SK-N-SH treated with all-trans-retinoic acid at 6 μM for 48 hours (cell line): Measurements from ENCODE around the gene COL4A1.

Experiments used
- ATAC-seq: fragments of 200-7000 bp; cut with Tn5 transposase; 3 replicates; pipeline ENCODE4 v1.9.1; 2020; ENCODE audit warnings: mild to moderate bottlenecking, moderate library complexity
- ARNTL ChIP-seq: fragments of 450-650 bp; formaldehyde crosslinking; IDR thresholded peaks from 2 replicates; pipeline ENCODE4 v1.5.0; 2020; ENCODE audit warnings: low read depth, mild to moderate bottlenecking, moderate library complexity, borderline replicate concordance
- BACH2 ChIP-seq: fragments of 250-450 bp; sonication (Bioruptor Pico); IDR thresholded peaks from 2 replicates; pipeline ENCODE4 v1.9.0; 2021; ENCODE audit warnings: mild to moderate bottlenecking, borderline replicate concordance
- CSDC2 ChIP-seq: fragments of 250-450 bp; sonication (Bioruptor Pico); IDR thresholded peaks from 2 replicates; pipeline ENCODE4 v1.5.0; 2020; ENCODE audit warnings: mild to moderate bottlenecking, moderate library complexity
- ESRRG ChIP-seq: fragments of 250-450 bp; sonication (Bioruptor Pico); IDR thresholded peaks from 2 replicates; pipeline ENCODE4 v1.6.1; 2021; ENCODE audit warnings: mild to moderate bottlenecking
- GLIS3 ChIP-seq: fragments of 250-450 bp; sonication (Bioruptor Pico); IDR thresholded peaks from 2 replicates; pipeline ENCODE4 v1.5.0; 2020; ENCODE audit warnings: mild to moderate bottlenecking, moderate library complexity
- ISL1 ChIP-seq: fragments of 250-450 bp; sonication (Bioruptor Pico); IDR thresholded peaks from 2 replicates; pipeline ENCODE4 v2.1.2; 2022; ENCODE audit warnings: mild to moderate bottlenecking, moderate library complexity
- OSR1 ChIP-seq: fragments of 250-450 bp; sonication (Bioruptor Pico); IDR thresholded peaks from 2 replicates; pipeline ENCODE4 v1.8.0; 2022; ENCODE audit warnings: moderate library complexity, mild to moderate bottlenecking, inconsistent platforms
- PPARA ChIP-seq: fragments of 250-450 bp; sonication (Bioruptor Pico); IDR thresholded peaks from 2 replicates; pipeline ENCODE4 v1.5.0; 2020; ENCODE audit warnings: mild to moderate bottlenecking, borderline replicate concordance
- RARB ChIP-seq: fragments of 250-450 bp; sonication (Bioruptor Pico); IDR thresholded peaks from 2 replicates; pipeline ENCODE4 v1.8.0; 2021; ENCODE audit warnings: mild to moderate bottlenecking, moderate library complexity
- SNAI2 ChIP-seq: fragments of 250-450 bp; sonication (Bioruptor Pico); IDR thresholded peaks from 2 replicates; pipeline ENCODE4 v1.5.0; 2020; ENCODE audit warnings: mild to moderate bottlenecking, moderate library complexity
- TCF4 ChIP-seq: fragments of 250-450 bp; sonication (Bioruptor Pico); IDR thresholded peaks from 2 replicates; pipeline ENCODE4 v1.8.0; 2021; ENCODE audit warnings: mild to moderate bottlenecking, moderate library complexity, borderline replicate concordance
- TOX ChIP-seq: fragments of 250-450 bp; sonication (Bioruptor Pico); IDR thresholded peaks from 2 replicates; pipeline ENCODE4 v1.8.0; 2021; ENCODE audit warnings: mild to moderate bottlenecking, moderate library complexity, borderline replicate concordance
- ZC3H10 ChIP-seq: fragments of 250-450 bp; sonication (Bioruptor Pico); IDR thresholded peaks from 2 replicates; pipeline ENCODE4 v1.5.1; 2021; ENCODE audit warnings: mild to moderate bottlenecking, moderate library complexity
- ZFP3 ChIP-seq: fragments of 250-450 bp; sonication (Bioruptor Pico); IDR thresholded peaks from 2 replicates; pipeline ENCODE4 v1.5.0; 2020; ENCODE audit warnings: mild to moderate bottlenecking, moderate library complexity
- ZFP30 ChIP-seq: fragments of 450-650 bp; formaldehyde crosslinking; IDR thresholded peaks from 2 replicates; pipeline ENCODE4 v1.5.0; 2022; ENCODE audit warnings: mild to moderate bottlenecking, moderate library complexity
- ZNF565 ChIP-seq: fragments of 450-650 bp; formaldehyde crosslinking; conservative IDR thresholded peaks from 2 replicates; pipeline ENCODE4 v1.5.0; 2020; ENCODE audit warnings: low read depth, mild to moderate bottlenecking, moderate library complexity
- ZNF8 ChIP-seq: fragments of 450-650 bp; formaldehyde crosslinking; IDR thresholded peaks from 2 replicates; pipeline ENCODE4 v1.5.0; 2020; ENCODE audit warnings: mild to moderate bottlenecking, moderate library complexity
- TF ChIP-seq, protein P1 (sequence below): fragments of 250-450 bp; sonication (Bioruptor Pico); IDR thresholded peaks from 2 replicates; pipeline ENCODE4 v1.5.0; 2020; ENCODE audit warnings: mild to moderate bottlenecking, moderate library complexity
- TF ChIP-seq, protein P2 (sequence below): fragments of 250-450 bp; sonication (Bioruptor Pico); IDR thresholded peaks from 2 replicates; pipeline ENCODE4 v1.5.1; 2021; ENCODE audit warnings: mild to moderate bottlenecking, moderate library complexity
- TF ChIP-seq, protein P3 (sequence below): fragments of 250-450 bp; sonication (Bioruptor Pico); IDR thresholded peaks from 2 replicates; pipeline ENCODE4 v1.8.0; 2020; ENCODE audit warnings: mild to moderate bottlenecking, moderate library complexity, borderline replicate concordance
- TF ChIP-seq, protein P4 (sequence below): fragments of 250-450 bp; sonication (Bioruptor Pico); IDR thresholded peaks from 2 replicates; pipeline ENCODE4 v1.5.1; 2020; ENCODE audit warnings: low read depth, mild to moderate bottlenecking, moderate library complexity

Gene COL4A1

DNA sequence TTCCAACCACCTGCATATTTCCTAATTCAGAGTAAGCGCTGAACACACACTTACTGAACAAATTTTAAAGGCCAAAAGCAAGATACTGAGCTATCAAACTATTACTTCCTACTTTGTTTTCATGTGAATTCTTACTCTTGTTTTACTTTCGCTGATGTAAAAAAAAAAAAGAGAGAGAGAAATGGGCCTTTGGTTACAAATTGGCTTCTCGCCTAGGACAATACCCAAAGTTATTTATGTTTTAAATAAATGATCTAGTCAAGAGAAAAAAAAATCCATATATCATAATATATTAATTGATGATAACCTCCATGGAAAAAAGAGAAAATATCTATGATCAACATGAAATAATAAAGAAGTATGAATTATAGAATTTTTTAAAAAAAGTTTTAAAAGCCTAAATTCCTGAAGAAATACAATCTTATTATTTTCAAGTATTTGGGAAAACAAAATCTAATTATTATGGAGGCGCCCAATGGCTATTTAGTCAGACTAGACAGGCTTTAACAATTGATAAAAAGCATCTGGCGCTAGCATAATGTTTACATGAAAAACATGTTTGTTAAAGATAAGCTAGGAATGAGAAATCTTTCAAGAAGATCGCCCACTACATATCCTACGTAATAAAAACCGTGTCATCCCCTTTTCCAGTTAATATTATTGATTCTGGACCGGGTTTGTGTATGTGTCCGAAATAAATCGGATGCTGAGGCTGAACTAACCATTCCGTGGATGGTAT is 9.0 kb downstream of the COL4A1 start:
- no peak for ATAC-seq
- TF ChIP-seq ZNF565 (CRISPR knock-in tag) (no peak), SNAI2 (no peak), BACH2 (CRISPR knock-in tag) (no peak), ISL1 (CRISPR knock-in tag) (no peak), ZC3H10 (CRISPR knock-in tag) (no peak), ARNTL (CRISPR knock-in tag) (no peak), ZFP30 (CRISPR knock-in tag) (no peak), CSDC2 (CRISPR knock-in tag) (no peak), TCF4 (CRISPR knock-in tag) (no peak), TOX (CRISPR knock-in tag) (no peak), ZNF8 (no peak), ESRRG (no peak)
- TF ChIP-seq, protein P1, sequence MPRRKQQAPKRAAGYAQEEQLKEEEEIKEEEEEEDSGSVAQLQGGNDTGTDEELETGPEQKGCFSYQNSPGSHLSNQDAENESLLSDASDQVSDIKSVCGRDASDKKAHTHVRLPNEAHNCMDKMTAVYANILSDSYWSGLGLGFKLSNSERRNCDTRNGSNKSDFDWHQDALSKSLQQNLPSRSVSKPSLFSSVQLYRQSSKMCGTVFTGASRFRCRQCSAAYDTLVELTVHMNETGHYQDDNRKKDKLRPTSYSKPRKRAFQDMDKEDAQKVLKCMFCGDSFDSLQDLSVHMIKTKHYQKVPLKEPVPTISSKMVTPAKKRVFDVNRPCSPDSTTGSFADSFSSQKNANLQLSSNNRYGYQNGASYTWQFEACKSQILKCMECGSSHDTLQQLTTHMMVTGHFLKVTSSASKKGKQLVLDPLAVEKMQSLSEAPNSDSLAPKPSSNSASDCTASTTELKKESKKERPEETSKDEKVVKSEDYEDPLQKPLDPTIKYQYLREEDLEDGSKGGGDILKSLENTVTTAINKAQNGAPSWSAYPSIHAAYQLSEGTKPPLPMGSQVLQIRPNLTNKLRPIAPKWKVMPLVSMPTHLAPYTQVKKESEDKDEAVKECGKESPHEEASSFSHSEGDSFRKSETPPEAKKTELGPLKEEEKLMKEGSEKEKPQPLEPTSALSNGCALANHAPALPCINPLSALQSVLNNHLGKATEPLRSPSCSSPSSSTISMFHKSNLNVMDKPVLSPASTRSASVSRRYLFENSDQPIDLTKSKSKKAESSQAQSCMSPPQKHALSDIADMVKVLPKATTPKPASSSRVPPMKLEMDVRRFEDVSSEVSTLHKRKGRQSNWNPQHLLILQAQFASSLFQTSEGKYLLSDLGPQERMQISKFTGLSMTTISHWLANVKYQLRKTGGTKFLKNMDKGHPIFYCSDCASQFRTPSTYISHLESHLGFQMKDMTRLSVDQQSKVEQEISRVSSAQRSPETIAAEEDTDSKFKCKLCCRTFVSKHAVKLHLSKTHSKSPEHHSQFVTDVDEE, result no peak
- TF ChIP-seq, protein P2, sequence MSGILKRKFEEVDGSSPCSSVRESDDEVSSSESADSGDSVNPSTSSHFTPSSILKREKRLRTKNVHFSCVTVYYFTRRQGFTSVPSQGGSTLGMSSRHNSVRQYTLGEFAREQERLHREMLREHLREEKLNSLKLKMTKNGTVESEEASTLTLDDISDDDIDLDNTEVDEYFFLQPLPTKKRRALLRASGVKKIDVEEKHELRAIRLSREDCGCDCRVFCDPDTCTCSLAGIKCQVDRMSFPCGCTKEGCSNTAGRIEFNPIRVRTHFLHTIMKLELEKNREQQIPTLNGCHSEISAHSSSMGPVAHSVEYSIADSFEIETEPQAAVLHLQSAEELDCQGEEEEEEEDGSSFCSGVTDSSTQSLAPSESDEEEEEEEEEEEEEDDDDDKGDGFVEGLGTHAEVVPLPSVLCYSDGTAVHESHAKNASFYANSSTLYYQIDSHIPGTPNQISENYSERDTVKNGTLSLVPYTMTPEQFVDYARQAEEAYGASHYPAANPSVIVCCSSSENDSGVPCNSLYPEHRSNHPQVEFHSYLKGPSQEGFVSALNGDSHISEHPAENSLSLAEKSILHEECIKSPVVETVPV (CRISPR knock-in tag), result no peak
- TF ChIP-seq, protein P3, sequence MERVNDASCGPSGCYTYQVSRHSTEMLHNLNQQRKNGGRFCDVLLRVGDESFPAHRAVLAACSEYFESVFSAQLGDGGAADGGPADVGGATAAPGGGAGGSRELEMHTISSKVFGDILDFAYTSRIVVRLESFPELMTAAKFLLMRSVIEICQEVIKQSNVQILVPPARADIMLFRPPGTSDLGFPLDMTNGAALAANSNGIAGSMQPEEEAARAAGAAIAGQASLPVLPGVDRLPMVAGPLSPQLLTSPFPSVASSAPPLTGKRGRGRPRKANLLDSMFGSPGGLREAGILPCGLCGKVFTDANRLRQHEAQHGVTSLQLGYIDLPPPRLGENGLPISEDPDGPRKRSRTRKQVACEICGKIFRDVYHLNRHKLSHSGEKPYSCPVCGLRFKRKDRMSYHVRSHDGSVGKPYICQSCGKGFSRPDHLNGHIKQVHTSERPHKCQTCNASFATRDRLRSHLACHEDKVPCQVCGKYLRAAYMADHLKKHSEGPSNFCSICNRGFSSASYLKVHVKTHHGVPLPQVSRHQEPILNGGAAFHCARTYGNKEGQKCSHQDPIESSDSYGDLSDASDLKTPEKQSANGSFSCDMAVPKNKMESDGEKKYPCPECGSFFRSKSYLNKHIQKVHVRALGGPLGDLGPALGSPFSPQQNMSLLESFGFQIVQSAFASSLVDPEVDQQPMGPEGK, result no peak
- TF ChIP-seq, protein P4, sequence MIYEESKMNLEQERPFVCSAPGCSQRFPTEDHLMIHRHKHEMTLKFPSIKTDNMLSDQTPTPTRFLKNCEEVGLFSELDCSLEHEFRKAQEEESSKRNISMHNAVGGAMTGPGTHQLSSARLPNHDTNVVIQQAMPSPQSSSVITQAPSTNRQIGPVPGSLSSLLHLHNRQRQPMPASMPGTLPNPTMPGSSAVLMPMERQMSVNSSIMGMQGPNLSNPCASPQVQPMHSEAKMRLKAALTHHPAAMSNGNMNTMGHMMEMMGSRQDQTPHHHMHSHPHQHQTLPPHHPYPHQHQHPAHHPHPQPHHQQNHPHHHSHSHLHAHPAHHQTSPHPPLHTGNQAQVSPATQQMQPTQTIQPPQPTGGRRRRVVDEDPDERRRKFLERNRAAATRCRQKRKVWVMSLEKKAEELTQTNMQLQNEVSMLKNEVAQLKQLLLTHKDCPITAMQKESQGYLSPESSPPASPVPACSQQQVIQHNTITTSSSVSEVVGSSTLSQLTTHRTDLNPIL (CRISPR knock-in tag), result no peak

DNA sequence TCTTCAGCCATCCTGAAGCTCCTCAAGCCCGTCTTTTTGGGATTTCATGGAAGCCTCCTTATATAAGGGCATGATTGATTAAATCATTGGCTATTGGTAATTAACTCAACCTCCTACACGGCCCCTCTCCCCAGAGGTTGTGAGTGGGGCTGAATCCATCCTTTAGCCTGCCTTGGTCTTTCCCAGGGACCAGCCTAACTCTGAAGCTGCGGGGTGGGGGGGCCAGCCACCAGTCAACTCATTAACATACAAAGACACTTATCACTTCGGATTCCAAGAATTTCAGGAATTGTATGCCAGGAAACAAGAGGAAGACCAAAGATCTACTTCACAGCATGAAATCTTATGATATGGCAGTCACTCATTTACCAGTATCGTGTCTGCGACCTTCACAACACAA is 9.9 kb downstream of the COL4A1 start:
- ATAC-seq, result no peak
- TF ChIP-seq ZFP30 (CRISPR knock-in tag), result no peak
- TF ChIP-seq, protein P2 (CRISPR knock-in tag), result no peak

DNA sequence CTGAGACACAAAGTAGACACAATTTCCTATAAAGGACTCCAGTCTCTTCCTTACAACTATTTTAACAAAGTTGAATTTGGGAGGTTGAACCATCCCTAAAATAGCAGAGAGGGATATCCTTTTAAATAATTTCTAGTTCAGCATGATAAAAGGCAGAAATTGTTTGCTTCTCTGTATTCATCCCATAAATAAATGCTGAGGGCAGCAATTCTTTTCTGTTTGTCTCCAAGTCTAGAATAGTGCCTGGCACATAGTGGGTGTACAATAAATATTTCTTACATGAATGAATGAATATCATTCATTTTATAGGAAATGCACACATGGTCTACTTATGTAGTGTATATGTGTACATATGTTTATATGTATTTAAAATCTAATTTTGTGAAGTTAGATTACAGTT is 12.3 kb downstream of the COL4A1 start:
- TF ChIP-seq OSR1 (no peak), ZFP30 (CRISPR knock-in tag) (no peak), ARNTL (CRISPR knock-in tag) (no peak), GLIS3 (CRISPR knock-in tag) (no peak), RARB (no peak), TCF4 (CRISPR knock-in tag) (no peak), ZFP3 (CRISPR knock-in tag) (no peak), TOX (CRISPR knock-in tag) (no peak), PPARA (CRISPR knock-in tag) (no peak), ZNF565 (CRISPR knock-in tag) (no peak)
- no peak for ATAC-seq
